ENCODE results near the gene ITGB3. TPM values are rescaled to one million over a fixed set of nuclear protein-coding genes. Genes with fewer than 3 reads are reported as not detected.

ITGB3 gene
- total RNA-seq, 1 donor from 2014 or later = not detected

- Mint-ChIP-seq H3K36me3 (ENCODE audit: unreplicated experiment) (no peaks in the 10 kb centered on the region), H3K27me3 (ENCODE audit: unreplicated experiment) (peaks cover 1% of the 10 kb centered on the region), H3K4me1 (ENCODE audit: low read depth, unreplicated experiment) (peaks cover 8% of the 10 kb centered on the region), H3K9me3 (ENCODE audit: unreplicated experiment) (peaks cover 4% of the 10 kb centered on the region), H3K4me3 (ENCODE audit: unreplicated experiment) (no peak overlapping the region), H3K27ac (ENCODE audit: unreplicated experiment) (no peak overlapping the region)
- DNase-seq = no peak
- TF ChIP-seq CTCF (IDR thresholded peaks at IDR 0.05; ENCODE audit: partially characterized antibody, unreplicated experiment) = no peak
Observed at GRCh38 chr17:47273245-47273644, 19.6 kb downstream of the ITGB3 start.

- Mint-ChIP-seq H3K9me3 (ENCODE audit: unreplicated experiment) (peaks cover 1% of the 10 kb centered on the region), H3K27me3 (ENCODE audit: unreplicated experiment) (no peaks in the 10 kb centered on the region), H3K36me3 (ENCODE audit: unreplicated experiment) (no peaks in the 10 kb centered on the region), H3K27ac (ENCODE audit: unreplicated experiment) (no peak overlapping the region), H3K4me1 (ENCODE audit: low read depth, unreplicated experiment) (peaks cover 15% of the 10 kb centered on the region), H3K4me3 (ENCODE audit: unreplicated experiment) (no peak overlapping the region)
- DNase-seq = no peak
- TF ChIP-seq CTCF (IDR thresholded peaks at IDR 0.05; ENCODE audit: partially characterized antibody, unreplicated experiment) = no peak
Observed at GRCh38 chr17:47274319-47275069, 20.9 kb downstream of the ITGB3 start.

GRCh38 chr17:47275245-47275984 is 21.8 kb downstream of the ITGB3 start:
- no peaks in the 10 kb centered on the region for H3K27me3 Mint-ChIP-seq (ENCODE audit: unreplicated experiment)
- no peaks in the 10 kb centered on the region for H3K9me3 Mint-ChIP-seq (ENCODE audit: unreplicated experiment)
- TF ChIP-seq CTCF (IDR thresholded peaks at IDR 0.05; ENCODE audit: partially characterized antibody, unreplicated experiment) = no peak
- no peaks in the 10 kb centered on the region for H3K36me3 Mint-ChIP-seq (ENCODE audit: unreplicated experiment)
- H3K27ac Mint-ChIP-seq (ENCODE audit: unreplicated experiment) = no peak overlapping the region
- H3K4me3 Mint-ChIP-seq (ENCODE audit: unreplicated experiment) = peak overlapping the region; percentile 10
- H3K4me1 Mint-ChIP-seq (ENCODE audit: low read depth, unreplicated experiment) = peaks cover 15% of the 10 kb centered on the region
- peak; percentile 62 for DNase-seq

GRCh38 chr17:47276444-47276843 is 22.8 kb downstream of the ITGB3 start:
- Mint-ChIP-seq H3K36me3 (ENCODE audit: unreplicated experiment) (no peaks in the 10 kb centered on the region), H3K27me3 (ENCODE audit: unreplicated experiment) (no peaks in the 10 kb centered on the region), H3K4me3 (ENCODE audit: unreplicated experiment) (no peak overlapping the region), H3K4me1 (ENCODE audit: low read depth, unreplicated experiment) (peaks cover 15% of the 10 kb centered on the region), H3K9me3 (ENCODE audit: unreplicated experiment) (no peaks in the 10 kb centered on the region), H3K27ac (ENCODE audit: unreplicated experiment) (peak overlapping the region; percentile 43)
- no peak for TF ChIP-seq CTCF (IDR thresholded peaks at IDR 0.05; ENCODE audit: partially characterized antibody, unreplicated experiment)
- no peak for DNase-seq

GRCh38 chr17:47276868-47277267 is 23.2 kb downstream of the ITGB3 start:
- no peak for TF ChIP-seq CTCF (IDR thresholded peaks at IDR 0.05; ENCODE audit: partially characterized antibody, unreplicated experiment)
- Mint-ChIP-seq H3K27me3 (ENCODE audit: unreplicated experiment) (no peaks in the 10 kb centered on the region), H3K36me3 (ENCODE audit: unreplicated experiment) (no peaks in the 10 kb centered on the region), H3K9me3 (ENCODE audit: unreplicated experiment) (no peaks in the 10 kb centered on the region), H3K4me3 (ENCODE audit: unreplicated experiment) (no peak overlapping the region), H3K4me1 (ENCODE audit: low read depth, unreplicated experiment) (peaks cover 15% of the 10 kb centered on the region), H3K27ac (ENCODE audit: unreplicated experiment) (no peak overlapping the region)
- DNase-seq = no peak

All from glutamatergic neuron (in vitro differentiated cells).